Chondrocyte (in vitro differentiated cells): ENCODE data around the gene CFAP57. TPM values are rescaled to one million over a fixed set of nuclear protein-coding genes. Genes with fewer than 3 reads are reported as not detected.

Experiments used
- DNase-seq: peaks from one replicate; pipeline ENCODE4 v3.0.0; 2021; ENCODE audit warnings: mixed read lengths, low spot score
- H3K27ac Mint-ChIP-seq: one replicate; pipeline ENCODE4 v1.8.0; 2021; ENCODE audit warnings: mild to moderate bottlenecking, moderate library complexity, mixed read lengths; ENCODE audit not compliant: unreplicated experiment
- H3K27me3 Mint-ChIP-seq: 2 replicates; pipeline ENCODE4 v1.8.0; 2021; ENCODE audit warnings: low read depth, mixed read lengths
- H3K36me3 Mint-ChIP-seq: 2 replicates; pipeline ENCODE4 v1.8.0; 2021; ENCODE audit warnings: low read depth, mixed read lengths
- H3K4me1 Mint-ChIP-seq: 2 replicates; pipeline ENCODE4 v1.8.0; 2021; ENCODE audit warnings: low read depth, mild to moderate bottlenecking, mixed read lengths
- H3K4me3 Mint-ChIP-seq: one replicate; pipeline ENCODE4 v1.8.0; 2021; ENCODE audit warnings: mild to moderate bottlenecking, moderate library complexity, mixed read lengths; ENCODE audit not compliant: unreplicated experiment
- H3K9me3 Mint-ChIP-seq: 2 replicates; pipeline ENCODE4 v1.8.0; 2021; ENCODE audit warnings: low read depth, mixed read lengths
- total RNA-seq: library from RNA; stranded (reverse); gene quantifications from 3 replicates; pipeline ENCODE4 v1.2.1, GENCODE V29; 2021
- TF ChIP-seq, protein P1 (sequence below): fragments of 200-600 bp; sonication (generic); IDR thresholded peaks from 2 replicates; pipeline ENCODE4 v1.5.0; 2021; ENCODE audit warnings: antibody characterized with exemption, mild to moderate bottlenecking, moderate library complexity

CFAP57 gene
- total RNA-seq, 1 donor from 2014 or later: 0.15 TPM

DNA sequence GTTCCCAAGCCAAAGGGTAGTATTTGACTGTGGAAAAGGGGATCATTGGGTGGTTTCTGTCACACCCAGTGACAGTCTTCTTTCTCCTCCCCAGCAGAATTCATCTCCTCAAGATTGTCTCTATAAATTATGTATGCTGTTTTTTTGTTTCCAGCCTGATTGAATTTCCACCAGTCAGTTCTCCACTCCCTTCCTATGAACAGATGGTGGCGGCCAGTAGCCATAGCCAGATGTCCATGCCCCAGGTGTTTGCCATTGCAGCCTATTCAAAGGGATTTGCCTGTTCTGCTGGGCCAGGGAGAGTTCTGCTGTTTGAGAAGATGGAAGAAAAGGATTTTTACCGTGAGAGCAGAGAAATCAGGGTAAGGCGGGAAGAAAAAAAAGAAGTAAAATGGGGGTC, 12.9 kb downstream of the CFAP57 start:
- H3K9me3 Mint-ChIP-seq: peaks cover 13% of the 10 kb centered on the region
- H3K4me1 Mint-ChIP-seq: no peaks in the 10 kb centered on the region
- H3K4me3 Mint-ChIP-seq: no peak overlapping the region
- TF ChIP-seq, protein P1, sequence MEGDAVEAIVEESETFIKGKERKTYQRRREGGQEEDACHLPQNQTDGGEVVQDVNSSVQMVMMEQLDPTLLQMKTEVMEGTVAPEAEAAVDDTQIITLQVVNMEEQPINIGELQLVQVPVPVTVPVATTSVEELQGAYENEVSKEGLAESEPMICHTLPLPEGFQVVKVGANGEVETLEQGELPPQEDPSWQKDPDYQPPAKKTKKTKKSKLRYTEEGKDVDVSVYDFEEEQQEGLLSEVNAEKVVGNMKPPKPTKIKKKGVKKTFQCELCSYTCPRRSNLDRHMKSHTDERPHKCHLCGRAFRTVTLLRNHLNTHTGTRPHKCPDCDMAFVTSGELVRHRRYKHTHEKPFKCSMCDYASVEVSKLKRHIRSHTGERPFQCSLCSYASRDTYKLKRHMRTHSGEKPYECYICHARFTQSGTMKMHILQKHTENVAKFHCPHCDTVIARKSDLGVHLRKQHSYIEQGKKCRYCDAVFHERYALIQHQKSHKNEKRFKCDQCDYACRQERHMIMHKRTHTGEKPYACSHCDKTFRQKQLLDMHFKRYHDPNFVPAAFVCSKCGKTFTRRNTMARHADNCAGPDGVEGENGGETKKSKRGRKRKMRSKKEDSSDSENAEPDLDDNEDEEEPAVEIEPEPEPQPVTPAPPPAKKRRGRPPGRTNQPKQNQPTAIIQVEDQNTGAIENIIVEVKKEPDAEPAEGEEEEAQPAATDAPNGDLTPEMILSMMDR: no peak
- no peak overlapping the region for H3K27ac Mint-ChIP-seq
- peaks cover 1% of the 10 kb centered on the region for H3K36me3 Mint-ChIP-seq
- no peak for DNase-seq
- no peaks in the 10 kb centered on the region for H3K27me3 Mint-ChIP-seq

DNA sequence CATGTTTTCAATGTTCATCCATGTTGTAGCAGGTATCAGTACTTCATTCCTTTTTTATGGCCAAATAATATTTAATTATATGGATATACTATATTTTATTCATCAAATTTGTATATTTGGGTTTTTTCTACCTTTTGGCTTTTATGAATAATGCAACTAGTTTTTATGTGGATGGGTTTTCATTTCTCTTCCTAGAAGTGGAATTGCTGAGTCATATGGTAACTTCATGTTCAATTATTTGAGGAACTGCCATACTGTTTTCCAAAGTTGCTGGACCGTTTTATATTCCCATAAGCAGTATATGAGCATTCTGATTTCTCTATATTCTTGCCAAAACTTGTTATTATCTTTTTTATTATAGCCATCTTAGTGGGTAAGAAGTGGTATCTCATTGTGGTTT, 16.0 kb downstream of the CFAP57 start:
- peaks cover 5% of the 10 kb centered on the region for H3K36me3 Mint-ChIP-seq
- no peaks in the 10 kb centered on the region for H3K27me3 Mint-ChIP-seq
- TF ChIP-seq, protein P1: no peak
- no peak overlapping the region for H3K27ac Mint-ChIP-seq
- no peak for DNase-seq
- H3K4me3 Mint-ChIP-seq: no peak overlapping the region
- peaks cover 20% of the 10 kb centered on the region for H3K9me3 Mint-ChIP-seq
- no peaks in the 10 kb centered on the region for H3K4me1 Mint-ChIP-seq

DNA sequence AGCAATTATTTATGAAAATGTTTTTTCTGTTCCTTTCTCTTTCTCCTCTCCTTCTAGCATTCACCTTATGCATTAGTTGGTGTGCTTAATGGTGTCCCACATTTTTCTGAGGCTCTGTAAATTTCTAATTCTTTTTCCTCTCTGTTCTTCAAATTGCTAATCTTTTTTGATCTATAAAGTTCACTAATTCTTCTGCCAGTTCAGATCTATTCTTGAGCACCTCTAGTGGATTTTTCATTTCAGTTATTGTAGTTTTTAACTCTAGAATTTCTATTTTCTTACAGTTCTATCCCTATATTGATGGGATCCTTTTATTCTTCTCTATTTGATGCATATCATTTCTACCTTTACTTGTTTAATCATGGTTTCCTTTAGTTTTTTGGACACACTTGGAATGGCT, 22.4 kb downstream of the CFAP57 start:
- no peak overlapping the region for H3K27ac Mint-ChIP-seq
- peaks cover 7% of the 10 kb centered on the region for H3K36me3 Mint-ChIP-seq

DNA sequence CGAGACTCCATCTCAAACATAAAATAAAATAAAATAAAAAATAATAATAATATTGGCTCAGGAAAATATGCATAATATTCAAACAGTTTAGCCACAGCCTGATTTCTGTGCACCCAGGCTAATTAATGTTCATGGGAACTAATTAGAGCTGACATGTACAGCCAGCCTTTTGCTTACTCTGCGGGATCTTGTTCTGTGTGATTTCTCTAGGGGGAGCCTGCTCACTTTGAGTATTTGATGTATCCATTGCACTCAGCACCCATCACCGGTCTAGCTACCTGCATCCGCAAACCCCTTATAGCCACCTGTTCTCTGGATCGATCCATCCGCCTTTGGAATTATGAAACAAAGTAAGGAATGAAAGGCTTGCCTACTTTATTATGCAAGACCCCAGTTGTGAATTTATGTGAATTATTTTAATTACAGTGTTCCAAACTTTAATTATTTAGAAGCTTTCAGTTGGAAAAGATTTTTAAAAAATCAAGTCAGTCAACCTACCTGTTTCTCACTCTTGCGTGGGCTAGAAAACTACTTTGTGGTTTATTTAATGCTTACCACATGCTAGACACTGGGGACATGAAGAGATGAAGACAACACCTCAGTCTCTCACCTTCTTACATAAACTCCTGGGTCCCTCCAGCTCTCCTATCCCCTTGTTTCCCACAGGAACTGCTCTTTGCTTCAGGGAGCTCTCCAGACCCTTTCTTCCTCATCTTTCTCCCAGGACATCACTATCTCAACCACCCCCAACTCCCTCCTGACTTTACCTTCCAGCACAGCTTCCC, 25.4 kb downstream of the CFAP57 start:
- Mint-ChIP-seq H3K9me3 (peaks cover 9% of the 10 kb centered on the region), H3K27ac (no peak overlapping the region), H3K4me3 (no peak overlapping the region), H3K27me3 (no peaks in the 10 kb centered on the region), H3K36me3 (peaks cover 2% of the 10 kb centered on the region), H3K4me1 (no peaks in the 10 kb centered on the region)
- TF ChIP-seq, protein P1: no peak
- DNase-seq: no peak

More for the DNA sequence above, 22.4 kb downstream of the CFAP57 start:
- TF ChIP-seq, protein P1: no peak
- Mint-ChIP-seq H3K4me1 (no peaks in the 10 kb centered on the region), H3K4me3 (no peak overlapping the region), H3K9me3 (peaks cover 21% of the 10 kb centered on the region), H3K27me3 (no peaks in the 10 kb centered on the region)
- no peak for DNase-seq

DNA sequence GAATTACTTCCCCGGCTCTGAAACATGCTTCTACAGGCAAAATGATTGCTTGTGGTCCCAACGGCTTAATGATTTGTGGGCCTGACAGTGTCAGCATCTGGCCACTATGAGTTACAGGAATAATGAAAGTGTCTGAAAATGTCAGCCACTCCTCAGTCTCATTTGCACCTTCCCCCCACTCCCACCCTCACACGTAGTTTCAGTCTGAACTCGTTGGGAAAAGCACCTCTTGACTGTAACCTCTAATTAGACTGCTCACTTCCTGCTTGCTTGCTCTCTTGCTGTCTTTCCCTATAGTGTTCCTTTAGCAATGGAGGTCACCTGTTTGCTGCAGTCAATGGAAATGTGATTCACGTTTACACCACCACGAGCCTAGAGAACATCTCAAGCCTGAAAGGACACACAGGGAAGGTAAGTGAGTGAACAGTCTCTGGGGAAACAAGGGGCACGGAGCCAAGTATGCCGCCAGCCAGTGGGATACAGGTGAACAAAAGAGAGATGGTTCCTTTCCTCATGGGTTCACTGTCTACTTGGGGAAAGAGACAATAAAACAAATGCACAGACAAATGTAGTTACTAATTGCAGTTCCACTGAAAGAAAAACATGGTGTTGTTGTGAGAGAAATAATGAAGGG, 27.1 kb downstream of the CFAP57 start:
- Mint-ChIP-seq H3K4me3 (no peak overlapping the region), H3K27ac (no peak overlapping the region), H3K4me1 (no peaks in the 10 kb centered on the region), H3K9me3 (peaks cover 10% of the 10 kb centered on the region), H3K36me3 (peaks cover 2% of the 10 kb centered on the region), H3K27me3 (no peaks in the 10 kb centered on the region)
- TF ChIP-seq, protein P1: no peak
- DNase-seq: no peak
